DOHH2 (cell line): ENCODE data around the gene RAPGEF5.

Experiments
- H3F3A ChIP-seq: fragments of 200-600 bp; sonication (generic), shearing (Covaris generic); 2 replicates; pipeline ENCODE4 v1.6.0; 2016; ENCODE audit warnings: antibody characterized with exemption, mild to moderate bottlenecking; ENCODE audit not compliant: control insufficient read depth, insufficient read depth
- H3K27ac ChIP-seq: fragments of 200-600 bp; sonication (generic); 2 replicates; pipeline ENCODE4 v1.5.1; 2014; ENCODE audit warnings: low read depth, mild to moderate bottlenecking, low read length, moderate library complexity
- H3K27me3 ChIP-seq: fragments of 200-600 bp; sonication (generic); 2 replicates; pipeline ENCODE4 v1.6.1; 2014; ENCODE audit warnings: mild to moderate bottlenecking, low read length, mixed read lengths; ENCODE audit not compliant: control insufficient read depth
- H3K36me3 ChIP-seq: fragments of 200-600 bp; sonication (generic); 2 replicates; pipeline ENCODE4 v1.6.1; 2014; ENCODE audit warnings: mild to moderate bottlenecking, low read length, moderate library complexity, mixed read lengths; ENCODE audit not compliant: control insufficient read depth
- H3K4me1 ChIP-seq: fragments of 200-600 bp; sonication (generic); 2 replicates; pipeline ENCODE4 v1.6.1; 2014; ENCODE audit warnings: mild to moderate bottlenecking, low read length, mixed read lengths; ENCODE audit not compliant: control insufficient read depth
- H3K4me2 ChIP-seq: fragments of 200-600 bp; sonication (generic); 2 replicates; pipeline ENCODE4 v1.6.0; 2014; ENCODE audit warnings: mild to moderate bottlenecking, low read length, moderate library complexity
- H3K4me3 ChIP-seq: fragments of 200-600 bp; sonication (generic); 2 replicates; pipeline ENCODE4 v1.5.1; 2014; ENCODE audit warnings: mild to moderate bottlenecking, low read length, mixed read lengths
- H3K79me2 ChIP-seq: fragments of 200-600 bp; sonication (generic); 2 replicates; pipeline ENCODE4 v1.6.1; 2014; ENCODE audit warnings: mild to moderate bottlenecking, low read length, mixed read lengths; ENCODE audit not compliant: control insufficient read depth
- H3K9me2 ChIP-seq: fragments of 200-600 bp; sonication (generic); replicated peaks from 2 replicates; pipeline ENCODE4 v1.6.1; 2014; ENCODE audit warnings: mild to moderate bottlenecking, low read length, mixed read lengths; ENCODE audit not compliant: control insufficient read depth
- H3K9me3 ChIP-seq: fragments of 200-600 bp; sonication (generic); 2 replicates; pipeline ENCODE4 v1.6.1; 2014; ENCODE audit warnings: antibody characterized with exemption, low read length, mixed read lengths; ENCODE audit not compliant: control insufficient read depth, insufficient read depth
- H4K20me1 ChIP-seq: fragments of 200-600 bp; sonication (generic); 2 replicates; pipeline ENCODE4 v1.6.0; 2014; ENCODE audit warnings: low read depth, mild to moderate bottlenecking, antibody characterized with exemption, low read length, moderate library complexity; ENCODE audit not compliant: control insufficient read depth, insufficient read depth
- EZH2phosphoT487 ChIP-seq: fragments of 200-600 bp; sonication (generic); IDR thresholded peaks from 2 replicates; pipeline ENCODE4 v1.6.1; 2017; ENCODE audit warnings: borderline replicate concordance, mild to moderate bottlenecking, antibody characterized with exemption, low read length, moderate library complexity, mixed read lengths
- TF ChIP-seq, protein P1 (sequence below): fragments of 200-600 bp; sonication (generic); IDR thresholded peaks from one replicate; pipeline ENCODE4 v1.5.1; 2014; ENCODE audit warnings: antibody characterized with exemption, mild to moderate bottlenecking, low read depth, low read length; ENCODE audit not compliant: poor library complexity, severe bottlenecking

The RAPGEF5 gene

DNA sequence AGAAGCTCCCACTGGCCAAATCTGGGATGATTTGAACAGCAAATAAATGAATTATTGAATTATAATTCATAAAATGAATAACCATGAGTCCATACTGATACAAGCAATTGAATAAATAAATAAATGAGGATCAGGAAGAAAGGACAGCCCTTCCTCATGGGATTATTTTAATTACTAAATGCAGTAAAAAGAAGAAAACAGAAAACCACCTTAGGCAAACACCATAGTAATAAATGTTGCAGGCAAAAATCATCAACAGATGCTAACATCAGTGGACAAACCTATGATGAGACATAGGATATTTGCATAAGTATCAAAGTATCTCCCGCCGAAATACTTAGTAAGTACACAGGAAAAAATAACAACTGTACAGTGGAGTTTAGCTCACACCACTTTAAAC lies 33.2 kb downstream of the RAPGEF5 start:
- H3K27me3 ChIP-seq: no peaks in the 10 kb centered on the region
- TF ChIP-seq, protein P1, sequence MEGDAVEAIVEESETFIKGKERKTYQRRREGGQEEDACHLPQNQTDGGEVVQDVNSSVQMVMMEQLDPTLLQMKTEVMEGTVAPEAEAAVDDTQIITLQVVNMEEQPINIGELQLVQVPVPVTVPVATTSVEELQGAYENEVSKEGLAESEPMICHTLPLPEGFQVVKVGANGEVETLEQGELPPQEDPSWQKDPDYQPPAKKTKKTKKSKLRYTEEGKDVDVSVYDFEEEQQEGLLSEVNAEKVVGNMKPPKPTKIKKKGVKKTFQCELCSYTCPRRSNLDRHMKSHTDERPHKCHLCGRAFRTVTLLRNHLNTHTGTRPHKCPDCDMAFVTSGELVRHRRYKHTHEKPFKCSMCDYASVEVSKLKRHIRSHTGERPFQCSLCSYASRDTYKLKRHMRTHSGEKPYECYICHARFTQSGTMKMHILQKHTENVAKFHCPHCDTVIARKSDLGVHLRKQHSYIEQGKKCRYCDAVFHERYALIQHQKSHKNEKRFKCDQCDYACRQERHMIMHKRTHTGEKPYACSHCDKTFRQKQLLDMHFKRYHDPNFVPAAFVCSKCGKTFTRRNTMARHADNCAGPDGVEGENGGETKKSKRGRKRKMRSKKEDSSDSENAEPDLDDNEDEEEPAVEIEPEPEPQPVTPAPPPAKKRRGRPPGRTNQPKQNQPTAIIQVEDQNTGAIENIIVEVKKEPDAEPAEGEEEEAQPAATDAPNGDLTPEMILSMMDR: no peak
- no peak for TF ChIP-seq EZH2phosphoT487
- H3K4me2 ChIP-seq: peak overlapping the region; percentile 49
- peaks cover 38% of the 10 kb centered on the region for H3F3A ChIP-seq
- H4K20me1 ChIP-seq: peaks cover 89% of the 10 kb centered on the region
- no peaks in the 10 kb centered on the region for H3K9me2 ChIP-seq
- no peaks in the 10 kb centered on the region for H3K9me3 ChIP-seq
- peak overlapping the region; percentile 27 for H3K27ac ChIP-seq
- H3K4me1 ChIP-seq: peaks cover 96% of the 10 kb centered on the region
- no peak overlapping the region for H3K4me3 ChIP-seq
- peaks cover 98% of the 10 kb centered on the region for H3K36me3 ChIP-seq
- peaks cover 100% of the 10 kb centered on the region for H3K79me2 ChIP-seq

DNA sequence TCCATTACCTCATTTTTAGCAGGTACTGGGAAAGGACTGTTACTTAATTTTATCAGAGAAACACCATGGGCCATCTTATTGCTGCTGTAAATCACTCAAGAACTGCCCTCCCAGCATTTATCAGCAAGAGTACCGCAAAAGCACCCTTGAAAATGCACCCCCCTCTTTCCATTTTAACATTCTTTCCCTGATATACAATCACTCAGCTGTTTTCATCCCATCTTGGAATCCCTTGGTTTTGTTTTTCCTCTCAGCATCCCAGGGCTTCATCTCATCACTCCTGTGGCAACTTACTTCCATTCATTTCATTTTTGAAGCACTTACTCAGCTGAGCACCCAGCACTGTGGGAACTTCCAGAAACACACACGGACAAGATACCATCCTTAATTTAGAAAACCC lies 36.5 kb downstream of the RAPGEF5 start:
- Histone ChIP-seq H3K4me2 (peak overlapping the region; percentile 15; the same call in 1 of the 2 replicates), H4K20me1 (peaks cover 67% of the 10 kb centered on the region), H3K4me3 (no peak overlapping the region), H3K27ac (no peak overlapping the region), H3K79me2 (peaks cover 97% of the 10 kb centered on the region), H3K36me3 (peaks cover 95% of the 10 kb centered on the region), H3F3A (peaks cover 50% of the 10 kb centered on the region), H3K4me1 (peaks cover 71% of the 10 kb centered on the region), H3K9me2 (no peaks in the 10 kb centered on the region), H3K9me3 (no peaks in the 10 kb centered on the region), H3K27me3 (no peaks in the 10 kb centered on the region)
- TF ChIP-seq EZH2phosphoT487: no peak
- TF ChIP-seq, protein P1: no peak

DNA sequence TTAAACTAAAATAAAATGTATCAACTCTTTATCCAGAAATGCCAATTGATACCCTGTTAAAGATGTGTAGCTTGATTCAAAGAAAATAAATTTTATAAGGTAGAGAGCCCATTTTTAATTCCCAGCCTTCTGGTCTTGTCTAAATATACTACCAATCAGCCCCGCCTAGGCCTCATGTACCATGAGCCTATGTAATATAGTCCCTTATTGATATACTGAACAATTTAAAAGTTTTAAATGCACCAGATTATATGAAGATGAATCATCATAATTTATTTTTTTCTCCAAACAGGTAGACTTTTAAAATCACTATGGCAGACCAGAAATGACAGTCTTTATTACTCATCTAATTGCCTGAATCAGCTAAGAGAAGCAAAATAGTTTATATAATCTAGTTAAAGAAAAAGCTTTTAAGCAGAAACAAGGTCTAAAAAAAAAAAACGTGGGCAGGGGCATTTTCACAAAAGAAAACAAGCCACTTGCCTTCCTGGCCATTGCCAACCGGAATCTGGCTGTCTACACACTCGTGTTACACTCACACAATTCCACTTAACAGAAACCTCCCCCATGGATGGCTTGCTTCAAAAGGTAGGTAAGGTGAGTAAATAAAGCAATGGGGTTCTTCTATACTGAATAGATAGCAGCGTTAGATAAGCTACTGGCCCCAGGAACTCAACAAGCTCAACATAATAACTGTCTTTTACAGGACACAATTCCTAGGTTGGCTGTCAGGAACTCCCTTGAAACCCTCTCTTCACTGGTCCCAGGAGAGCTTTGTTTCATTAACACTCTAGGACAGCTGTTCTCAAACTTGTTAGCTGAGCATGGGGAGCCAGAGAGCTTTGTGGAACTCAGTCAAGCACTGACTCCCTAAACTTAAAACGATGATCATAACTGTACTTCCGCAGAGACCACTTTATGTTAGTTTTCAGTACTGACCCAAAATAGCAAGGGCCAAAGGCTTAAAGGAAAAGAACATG lies 37.2 kb downstream of the RAPGEF5 start:
- TF ChIP-seq, protein P1: no peak
- no peak for TF ChIP-seq EZH2phosphoT487
- Histone ChIP-seq H3K79me2 (peaks cover 96% of the 10 kb centered on the region), H3K4me3 (no peak overlapping the region), H3K9me3 (no peaks in the 10 kb centered on the region), H3K4me1 (peaks cover 68% of the 10 kb centered on the region), H4K20me1 (peaks cover 61% of the 10 kb centered on the region), H3K27ac (peak overlapping the region; percentile 16; the same call in 1 of the 2 replicates), H3F3A (peaks cover 52% of the 10 kb centered on the region), H3K27me3 (no peaks in the 10 kb centered on the region), H3K4me2 (peak overlapping the region; percentile 15; the same call in 1 of the 2 replicates), H3K9me2 (no peaks in the 10 kb centered on the region), H3K36me3 (peaks cover 96% of the 10 kb centered on the region)
